ENCODE data around the gene CACUL1.
"Not testable (repeated sequence)": the region's sequence is repeated elsewhere in the genome, so short reads cannot be mapped to it uniquely, and the experiment has no call there.

The CACUL1 gene

DNA sequence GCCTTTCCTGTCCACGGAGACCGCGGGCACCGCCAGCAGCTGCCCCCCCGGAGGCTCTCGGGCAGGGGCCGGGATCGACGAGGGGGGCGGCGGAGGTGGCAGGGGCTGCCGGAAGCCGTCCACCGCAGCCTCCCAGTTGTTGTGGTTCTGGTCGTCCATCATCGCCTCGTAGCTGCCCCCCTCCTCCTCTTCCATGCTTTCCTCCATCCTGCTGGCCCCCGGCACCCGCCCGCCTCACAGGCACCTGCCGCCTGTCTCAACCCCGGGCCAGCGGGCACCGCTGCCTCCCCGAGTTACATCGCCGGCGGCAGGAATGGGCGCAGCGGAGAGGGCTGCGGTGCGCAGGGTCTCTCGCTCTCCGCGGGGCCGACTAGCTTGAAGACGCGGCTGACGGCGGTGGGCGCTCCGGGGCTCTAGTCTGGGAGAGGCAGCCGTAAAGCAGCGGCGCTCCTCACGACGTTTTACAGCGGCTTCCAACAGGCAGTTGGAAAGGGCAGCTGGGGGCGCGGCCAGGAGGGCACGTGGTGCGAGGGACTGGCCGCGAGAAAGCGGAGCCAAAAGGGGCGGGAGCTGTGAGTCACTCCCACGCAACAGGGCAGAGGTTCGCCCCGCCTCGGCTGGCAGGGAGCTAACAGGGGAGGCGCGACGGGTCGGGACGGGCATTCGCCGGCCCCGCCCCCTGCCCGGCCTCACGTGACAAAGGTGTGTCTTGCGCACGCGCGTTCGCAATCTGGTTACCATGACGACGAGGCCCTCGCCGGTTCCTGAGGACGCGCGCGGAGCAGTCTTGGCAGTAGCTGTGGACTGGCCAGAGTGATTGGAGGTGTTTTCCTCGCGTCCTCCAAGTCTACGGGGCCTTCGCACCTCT, at the start of gene CACUL1:
CACUL1 (minus strand) TSS at position 415 of the 868 bp plus-strand sequence; CDS start at position 207, 208 bp downstream.
- peak; percentile 98 for DNase-seq

DNA sequence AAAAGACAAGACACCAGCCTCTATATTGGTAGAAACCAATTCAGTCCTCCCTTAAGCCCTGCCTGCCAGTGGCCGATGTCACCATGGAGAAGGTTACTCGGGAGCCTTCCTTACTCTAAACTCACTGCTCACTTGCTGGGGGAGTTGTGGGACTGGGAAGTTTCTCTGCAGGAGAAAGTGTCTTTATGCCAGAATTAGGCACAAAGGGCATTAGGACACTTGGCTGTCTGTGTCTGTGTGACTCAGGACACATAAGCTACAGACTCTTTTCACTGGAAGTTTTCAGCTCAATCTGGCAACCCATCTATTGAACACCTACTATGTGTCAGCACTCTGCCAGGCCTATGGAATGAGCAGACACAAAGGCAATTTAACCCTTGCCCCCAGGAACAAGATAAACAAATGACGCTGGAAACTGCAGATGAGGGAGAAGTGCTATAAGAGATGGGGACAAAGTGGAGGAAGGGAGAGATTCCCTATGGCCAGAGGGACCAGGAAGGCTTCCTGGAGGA, 49.5 kb upstream of the CACUL1 start:
- DNase-seq: no peak

DNA sequence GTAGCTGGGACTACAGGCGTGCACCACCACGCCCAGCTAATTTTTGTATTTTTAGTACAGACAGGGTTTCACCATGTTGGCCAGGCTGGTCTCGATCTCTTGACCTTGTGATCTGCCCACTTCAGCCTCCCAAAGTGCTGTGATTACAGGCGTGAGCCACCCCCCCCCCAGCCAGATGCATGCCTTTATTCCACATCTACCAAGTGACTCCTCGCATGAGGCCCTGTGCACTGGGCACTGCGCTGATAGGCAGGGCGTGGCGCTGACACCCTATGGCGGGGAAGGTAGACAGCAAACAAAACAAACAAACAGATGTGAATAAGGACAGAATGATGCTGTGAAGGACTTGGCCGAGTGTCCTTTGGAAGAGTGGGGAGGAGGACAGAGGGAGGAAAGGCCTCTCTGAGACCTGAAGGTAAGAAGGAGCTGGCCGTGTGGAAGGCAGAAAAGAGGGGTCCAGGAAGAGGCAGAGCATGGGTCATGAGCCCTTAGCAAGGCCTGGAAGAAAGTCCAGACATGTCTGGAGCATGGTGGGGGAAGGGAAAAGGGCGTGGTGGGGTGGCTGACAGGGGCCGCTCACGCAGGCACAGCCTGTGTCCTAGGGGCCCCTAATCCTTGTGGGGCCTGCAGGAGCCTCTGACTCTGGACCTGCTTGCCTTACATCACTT, 47.5 kb upstream of the CACUL1 start:
- no peak for DNase-seq

DNA sequence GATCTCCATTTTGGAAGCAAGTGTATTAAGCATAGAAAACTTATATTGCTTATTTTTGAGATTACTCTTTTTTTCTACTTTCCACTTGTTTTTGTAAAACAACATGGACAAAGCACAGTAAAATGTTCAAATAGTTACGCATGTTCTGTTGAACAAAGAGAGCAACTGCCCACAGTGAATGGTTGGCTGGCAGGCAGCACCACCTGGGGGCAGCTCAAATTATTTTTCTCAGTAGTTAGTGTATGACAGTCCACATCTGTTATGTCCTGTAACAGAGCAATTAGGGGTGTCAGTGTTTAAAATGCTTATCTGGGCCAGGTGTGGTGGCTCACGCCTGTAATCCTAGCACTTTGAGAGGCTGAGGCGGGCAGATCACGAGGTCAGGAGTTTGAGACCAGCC, 46.1 kb upstream of the CACUL1 start:
- no peak for DNase-seq

DNA sequence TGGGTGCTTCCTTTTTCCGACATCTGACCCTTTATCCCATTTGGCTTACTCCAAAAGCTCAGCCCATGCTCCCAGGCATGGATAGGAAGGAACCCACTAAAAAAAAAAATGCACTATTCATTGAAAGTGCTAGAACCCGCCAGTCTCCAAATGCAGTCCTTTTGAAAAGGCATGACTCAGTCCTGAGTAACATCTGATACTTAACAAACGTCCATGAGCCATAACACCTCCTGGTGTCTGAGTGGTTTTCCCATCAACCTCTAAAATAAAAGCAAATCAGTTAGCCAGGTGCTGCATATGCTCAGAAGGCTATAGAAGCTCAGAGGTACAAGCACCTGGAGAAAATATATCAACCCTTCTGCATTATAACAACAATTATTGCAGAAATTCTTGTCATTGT, 45.0 kb upstream of the CACUL1 start:
- no peak for DNase-seq

DNA sequence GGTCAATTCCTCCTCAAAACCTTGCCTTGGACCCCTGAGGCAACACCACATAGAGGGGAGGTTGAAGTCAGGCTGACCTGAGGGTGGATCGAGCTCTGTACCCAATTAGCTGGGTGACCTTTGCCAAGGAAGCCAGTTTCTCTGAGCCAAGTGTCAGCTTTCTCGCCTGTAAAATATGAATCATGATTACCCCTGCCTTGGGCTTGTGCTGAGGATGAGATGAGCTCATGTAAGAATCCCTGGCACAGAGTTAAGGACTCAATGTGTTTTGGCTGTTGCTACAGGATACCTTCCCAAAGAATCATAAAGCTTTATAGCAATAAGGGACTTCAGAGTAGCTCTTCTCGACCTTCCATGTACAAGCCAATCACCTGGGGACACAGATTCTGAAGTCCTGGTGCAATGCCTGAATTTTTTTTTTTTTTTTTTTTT, 43.5 kb upstream of the CACUL1 start:
- DNase-seq: no peak

DNA sequence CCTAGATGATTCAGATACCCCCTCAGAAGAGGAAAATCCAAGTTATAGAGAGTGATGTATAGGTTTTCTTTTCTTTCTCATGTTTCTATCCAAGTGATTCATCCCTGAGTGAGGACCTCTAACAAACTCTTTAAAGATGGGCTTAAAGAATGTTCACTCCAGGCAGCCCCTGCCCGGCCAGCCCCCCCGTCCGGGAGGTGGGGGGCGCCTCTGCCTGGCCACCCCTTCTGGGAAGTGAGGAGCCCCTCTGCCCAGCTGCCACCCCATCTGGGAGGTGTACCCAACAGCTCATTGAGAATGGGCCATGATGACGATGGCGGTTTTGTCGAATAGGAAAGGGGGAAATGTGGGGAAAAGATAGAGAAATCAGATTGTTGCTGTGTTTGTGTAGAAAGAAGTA, 40.2 kb upstream of the CACUL1 start:
- not testable (repeated sequence) for DNase-seq

DNA sequence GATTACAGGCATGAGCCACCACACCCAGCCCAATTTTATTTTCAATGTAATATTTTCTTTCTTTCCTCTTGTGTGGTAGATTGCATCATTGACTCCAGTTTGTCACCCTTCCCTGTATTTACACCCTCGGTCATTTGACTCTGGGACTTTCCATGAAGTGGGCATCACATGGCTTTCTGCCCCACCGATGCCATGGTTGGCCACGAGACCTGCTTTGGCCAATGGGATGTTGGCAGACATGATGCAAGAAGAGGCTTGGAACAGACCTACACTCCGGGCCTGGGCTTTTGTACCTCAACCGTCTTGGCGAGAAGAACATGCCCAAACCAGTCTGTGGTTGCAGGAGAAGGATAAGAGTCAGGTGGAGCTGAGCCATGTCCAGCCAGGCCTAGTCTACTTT, 38.8 kb upstream of the CACUL1 start:
- DNase-seq: no peak

DNA sequence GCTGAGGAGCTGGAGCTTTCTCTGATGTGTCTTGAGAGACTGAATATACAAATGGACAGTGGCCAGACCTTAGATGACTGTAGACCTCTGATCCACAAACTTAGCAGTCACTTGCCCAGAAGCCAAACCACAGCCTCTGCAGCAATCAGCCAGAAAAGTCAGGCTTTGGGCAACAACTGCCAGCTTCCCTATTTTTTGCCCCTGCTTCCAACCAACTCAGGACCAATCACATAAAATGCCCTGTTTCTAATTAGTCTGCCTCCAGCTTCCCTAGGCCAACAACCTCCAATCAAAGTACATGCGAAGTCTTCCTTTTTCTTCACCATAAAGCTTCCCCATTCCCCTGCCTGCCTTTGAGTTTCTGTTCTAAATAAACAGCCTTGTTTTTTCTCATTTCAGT, 37.8 kb upstream of the CACUL1 start:
- no peak for DNase-seq

DNA sequence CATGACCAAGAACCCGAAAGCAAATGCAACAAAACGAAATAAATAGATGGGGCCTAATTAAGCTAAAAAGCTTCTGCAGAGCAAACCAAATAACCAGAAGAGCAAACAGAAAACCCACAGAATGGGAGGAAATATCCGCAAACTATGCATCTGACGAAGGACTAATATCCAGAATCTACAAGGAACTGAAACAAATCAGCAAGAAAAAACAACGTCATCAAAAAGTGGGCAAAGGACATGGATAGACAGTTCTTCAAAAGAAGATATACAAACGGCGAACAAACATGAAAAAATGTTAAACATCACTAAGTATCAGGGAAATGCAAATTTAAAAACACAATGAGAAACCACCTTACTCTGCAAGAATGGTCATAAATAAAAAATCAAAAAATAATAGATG, 35.3 kb upstream of the CACUL1 start:
- no peak for DNase-seq

DNA sequence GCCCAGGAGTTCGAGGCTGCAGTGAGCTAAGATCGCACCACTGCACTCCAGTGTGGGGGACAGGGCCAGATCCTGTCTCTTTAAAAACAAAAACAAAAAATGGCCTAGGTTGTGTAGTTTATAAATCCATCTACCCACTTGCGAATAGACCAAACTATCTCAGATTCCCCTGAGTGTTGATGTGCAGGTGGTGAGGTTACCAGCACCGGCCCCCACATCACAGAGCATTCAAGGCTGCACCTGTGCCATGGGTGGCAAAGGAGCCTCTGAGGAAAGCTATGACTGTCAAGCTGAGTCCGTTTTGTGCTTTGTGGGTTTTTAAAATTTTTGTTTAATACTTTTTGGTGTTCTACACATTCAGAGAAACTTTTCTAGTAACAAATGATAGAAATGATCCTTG, 30.8 kb upstream of the CACUL1 start:
- DNase-seq: no peak

DNA sequence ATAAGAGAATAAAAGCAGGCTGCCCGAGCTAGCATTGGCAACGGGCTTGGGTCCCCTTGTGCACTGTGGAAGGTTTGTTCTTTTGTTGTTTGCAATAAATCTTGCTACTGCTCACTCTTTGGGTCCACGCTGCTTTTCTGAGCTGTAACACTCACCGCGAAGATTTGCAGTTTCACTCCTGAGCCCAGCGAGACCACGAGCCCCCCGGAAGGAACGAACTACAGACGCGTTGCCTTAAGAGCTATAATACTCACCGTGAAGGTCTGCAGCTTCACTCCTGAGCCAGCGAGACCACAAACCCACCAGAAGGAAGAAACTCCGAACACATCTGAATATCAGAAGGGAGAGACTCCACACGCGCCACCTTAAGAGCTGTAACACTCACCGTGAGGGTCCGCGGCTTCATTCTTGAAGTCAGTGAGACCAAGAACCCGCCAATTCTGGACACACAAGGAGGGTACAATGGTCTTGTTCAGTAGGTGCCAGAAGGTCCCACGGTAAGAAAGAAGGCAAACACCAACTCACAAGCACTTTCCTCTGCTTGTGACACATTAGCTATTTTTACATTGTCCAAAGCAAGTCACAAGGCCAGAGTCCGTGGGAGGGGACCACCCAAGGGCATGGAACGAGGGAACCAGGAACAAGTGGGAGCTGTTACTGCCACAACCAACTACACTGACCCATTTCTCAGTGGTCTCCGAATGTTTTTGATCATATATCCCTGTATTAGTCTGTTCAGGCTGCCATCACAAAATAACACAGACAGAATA, 29.2 kb upstream of the CACUL1 start:
- no peak for DNase-seq

DNA sequence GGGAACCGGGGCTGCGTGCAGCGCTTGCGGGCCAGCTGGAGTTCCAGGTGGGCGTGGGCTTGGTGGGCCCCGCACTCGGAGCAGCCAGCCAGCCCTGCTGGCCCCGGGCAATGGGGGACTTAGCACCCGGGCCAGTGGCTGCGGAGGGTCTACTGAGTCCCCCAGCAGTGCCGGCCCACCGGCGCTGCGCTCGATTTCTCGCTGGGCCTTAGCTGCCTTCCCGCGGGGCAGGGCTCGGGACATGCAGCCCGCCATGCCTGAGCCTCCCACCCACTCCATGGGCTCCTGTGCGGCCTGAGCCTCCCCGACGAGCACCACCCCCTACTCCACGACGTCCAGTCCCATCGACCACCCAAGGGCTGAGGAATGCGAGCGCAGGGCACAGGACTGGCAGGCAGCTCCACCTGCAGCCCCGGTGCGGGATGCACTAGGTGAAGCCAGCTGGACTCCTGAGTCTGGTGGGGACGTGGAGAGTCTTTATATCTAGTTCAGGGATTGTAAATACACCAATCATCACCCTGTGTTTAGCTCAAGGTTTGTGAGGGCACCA, 28.2 kb upstream of the CACUL1 start:
- not testable (repeated sequence) for DNase-seq

DNA sequence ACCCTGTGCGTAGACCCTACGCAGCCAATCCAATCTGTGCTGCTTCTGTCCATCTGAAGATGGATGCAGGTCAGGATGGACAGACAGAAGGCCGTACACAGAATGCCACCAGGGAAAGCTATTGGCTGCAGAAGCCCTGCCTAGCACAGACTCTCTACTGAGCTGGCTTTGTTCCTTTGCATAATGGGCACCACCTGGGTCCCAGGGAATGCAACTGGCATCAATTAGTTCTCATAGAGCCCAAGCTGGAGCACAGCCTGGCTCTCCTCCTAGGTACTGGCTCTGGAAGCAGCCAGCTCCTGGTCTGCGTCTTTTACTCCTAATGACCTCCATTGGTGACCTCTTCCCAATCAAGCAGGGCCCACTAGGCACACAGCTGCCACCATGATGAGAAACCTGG, 26.8 kb upstream of the CACUL1 start:
- DNase-seq: no peak

DNA sequence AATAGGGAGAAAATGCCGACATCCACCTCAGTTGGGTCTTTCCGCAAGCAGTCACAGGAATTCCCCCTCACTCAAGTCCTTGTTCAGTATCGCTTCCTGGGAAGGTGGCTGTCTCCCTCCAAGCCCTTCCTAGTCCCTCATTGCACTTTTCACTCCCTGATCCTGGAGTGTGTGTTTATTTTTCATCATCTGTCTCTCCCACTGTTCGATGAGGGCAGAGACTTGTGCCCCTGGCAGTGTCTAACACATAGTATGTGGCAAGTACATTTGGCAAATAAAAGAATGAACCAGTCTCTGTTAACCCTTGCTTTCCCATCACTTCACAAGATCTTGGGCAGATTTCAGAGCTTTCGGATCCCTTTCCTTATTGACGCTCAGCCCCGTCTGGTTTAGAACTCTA, 24.0 kb upstream of the CACUL1 start:
- no peak for DNase-seq

DNA sequence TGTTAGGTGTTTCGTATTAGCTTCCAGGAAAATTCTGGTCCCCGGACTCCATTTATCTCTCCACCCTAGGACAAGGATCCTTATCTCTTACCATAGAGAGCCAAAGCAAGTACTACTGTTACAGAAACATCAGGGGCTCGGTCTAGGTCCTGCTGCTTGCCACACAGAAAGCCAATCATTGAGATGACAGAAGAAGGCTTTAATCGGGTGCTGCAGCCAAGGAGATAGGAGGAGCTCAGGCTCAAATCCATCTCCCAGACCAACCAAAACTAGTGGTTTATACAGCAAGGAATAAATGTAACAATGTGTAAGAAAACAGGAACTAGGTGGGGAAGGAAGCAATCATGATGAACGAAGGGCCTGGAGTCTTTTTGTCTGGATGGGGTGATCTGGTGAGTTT, 22.2 kb upstream of the CACUL1 start:
- DNase-seq: no peak

DNA sequence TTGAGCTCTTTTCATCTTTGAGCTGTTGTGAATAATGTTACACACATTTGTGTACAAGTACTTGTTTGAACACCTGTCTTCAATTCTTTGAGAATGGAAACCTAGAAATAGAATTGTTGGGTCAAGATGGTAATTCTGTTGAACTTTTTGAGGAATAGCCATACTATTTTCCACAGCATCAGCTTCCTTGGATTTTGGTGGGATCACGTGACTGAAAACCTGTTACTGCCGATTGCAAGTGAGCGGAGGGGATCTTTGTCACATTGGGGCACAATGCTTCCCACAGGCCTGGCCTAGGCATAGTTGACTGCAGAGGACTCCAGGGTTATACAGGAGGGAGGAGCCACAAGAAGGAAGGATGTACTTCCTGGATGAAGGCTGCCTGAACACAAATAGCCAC, 21.3 kb upstream of the CACUL1 start:
- no peak for DNase-seq

DNA sequence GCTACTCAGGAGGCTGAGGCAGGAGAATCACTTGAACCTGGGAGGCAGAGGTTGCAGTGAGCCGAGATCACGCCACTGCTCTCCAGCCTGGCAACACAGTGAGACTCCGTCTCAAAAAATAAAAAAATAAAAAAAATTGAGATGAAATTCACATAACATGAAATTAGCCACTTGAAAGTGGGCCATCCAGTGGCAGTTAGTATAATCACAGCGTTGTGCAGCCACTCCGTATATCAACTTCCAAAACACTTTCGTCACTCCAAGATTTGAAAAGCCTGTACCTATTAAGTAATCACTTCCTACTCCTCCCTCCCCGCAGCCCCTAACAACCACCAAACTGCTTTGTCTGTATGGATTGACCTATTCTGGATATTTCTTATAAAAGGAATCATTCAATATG, 20.7 kb upstream of the CACUL1 start:
- DNase-seq: no peak

DNA sequence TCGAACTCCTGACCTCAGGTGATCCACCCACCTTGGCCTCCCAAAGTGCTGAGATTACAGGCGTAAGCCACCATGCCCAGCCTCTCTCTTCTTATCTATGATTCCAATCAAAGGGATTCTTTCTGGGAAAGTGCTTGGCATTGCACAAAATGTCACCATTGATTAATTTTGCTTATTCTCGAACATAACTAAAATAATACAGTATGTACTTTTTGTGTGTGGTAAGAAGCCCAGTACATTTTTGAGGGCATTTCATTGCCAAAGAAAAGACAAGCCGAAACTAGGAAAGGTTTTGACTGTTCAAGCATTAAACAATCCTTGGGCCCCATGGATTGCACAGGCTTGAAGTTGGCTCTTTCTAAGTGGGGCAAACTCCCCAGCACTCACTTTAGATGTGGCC, 18.3 kb upstream of the CACUL1 start:
- DNase-seq: no peak

DNA sequence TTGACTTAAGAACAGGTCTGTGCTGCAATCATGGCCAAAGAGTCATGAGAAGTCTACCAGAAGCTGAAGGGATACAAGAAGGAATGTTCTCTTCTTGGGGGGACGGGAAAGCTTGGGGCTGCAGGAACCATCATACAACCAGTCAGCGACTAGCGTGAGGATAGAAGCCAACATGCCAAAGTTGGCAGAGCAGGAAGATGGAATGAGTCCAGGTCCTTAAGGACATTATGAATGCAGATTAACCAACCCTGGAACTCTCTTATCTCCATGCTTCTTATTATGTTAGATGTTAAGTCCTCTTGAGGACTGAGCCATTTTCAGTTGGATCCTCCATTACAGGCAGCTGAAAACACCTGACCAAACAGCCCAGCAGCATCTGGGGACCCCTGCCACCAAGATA, 17.2 kb upstream of the CACUL1 start:
- DNase-seq: no peak

DNA sequence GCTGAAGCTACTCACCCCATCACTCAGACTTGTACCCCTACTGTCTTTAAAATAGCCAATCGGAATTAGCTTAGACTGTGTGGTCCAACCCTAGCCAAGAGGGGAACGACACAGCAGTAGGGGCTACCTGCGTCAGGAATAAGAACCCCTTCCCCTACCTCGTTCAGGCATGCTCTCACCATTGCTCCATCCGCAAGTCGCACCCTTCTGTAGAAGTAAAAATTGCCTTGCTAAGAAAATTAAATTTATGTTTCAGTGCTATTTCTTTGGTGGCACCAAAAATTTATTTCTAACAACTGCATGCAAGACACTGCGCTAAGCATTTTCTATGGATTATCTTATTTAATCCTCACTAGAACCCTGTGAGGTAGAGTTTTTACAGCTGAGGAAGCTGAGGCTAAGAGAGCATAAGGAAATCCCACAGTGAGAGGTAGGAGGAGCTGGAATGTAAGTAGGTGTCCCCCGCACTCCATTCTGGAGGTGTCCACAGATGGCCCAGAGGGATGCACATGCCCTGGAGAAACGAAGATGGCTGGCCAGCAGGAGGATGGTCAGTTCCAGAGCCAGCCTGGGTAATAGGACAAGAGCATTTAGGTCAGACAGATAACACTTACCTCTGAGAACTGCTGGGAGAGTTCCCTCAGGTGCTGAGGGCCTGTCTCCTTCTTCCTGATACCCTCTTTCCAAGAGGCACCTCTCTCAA, 15.3 kb upstream of the CACUL1 start:
- DNase-seq: no peak

Measured in KG1 (cell line).